Endothelial cell of umbilical vein (primary cell): ENCODE data around the gene JARID2. TPM values are rescaled to one million over a fixed set of nuclear protein-coding genes. Genes with fewer than 3 reads are reported as not detected.

Experiments used
- BruUV-seq: library from RNA; stranded (reverse); fragments of 400-500 nt; replicated peaks from 2 replicates; lab custom pipeline; 2021; lab: Mats Ljungman, UMichigan
- CTCF ChIA-PET: fragments of 300-600, 350-600 bp; sonication (Branson Sonifier 250); formaldehyde crosslinking; loops from one replicate; lab custom pipeline; 2021; ENCODE audit warnings: antibody characterized with exemption, inconsistent platforms; lab: Charles Lee
- POLR2A ChIA-PET: fragments of 300-600, 350-600 bp; sonication (Branson Sonifier 250); formaldehyde crosslinking; loops from one replicate; lab custom pipeline; 2021; ENCODE audit warnings: antibody characterized with exemption, inconsistent platforms; lab: Charles Lee
- DNase-seq: peaks from one replicate; pipeline ENCODE4 v3.0.0-alpha.2; 2011; ENCODE audit warnings: low read depth, low spot score
- FAIRE-seq: peaks from 2 replicates; lab custom pipeline; 2011; peaks lifted over from hg19 to GRCh38; lab: Jason Lieb, UNC
- H2AFZ ChIP-seq: 2 replicates; pipeline ENCODE4 v1.6.0; 2012; ENCODE audit warnings: low read depth, low read length, control low read depth, inconsistent platforms
- H3K27ac ChIP-seq: 2 replicates; pipeline ENCODE4 v1.5.1; 2011; ENCODE audit warnings: low read depth, mild to moderate bottlenecking, control low read depth, low read length, moderate library complexity; ENCODE audit not compliant: insufficient read depth
- H3K27me3 ChIP-seq, 2 experiments: 2 replicates each; pipeline versions ENCODE4 v1.6.0 to v1.6.1; 2011; ENCODE audit warnings: low read length in 2 of 2, mixed read lengths in 1 of 2; ENCODE audit not compliant: control insufficient read depth in 2 of 2, insufficient read depth in 2 of 2
- H3K36me3 ChIP-seq, 2 experiments: 2 replicates in 1 of 2; 3 replicates in 1 of 2; pipeline ENCODE4 v1.5.1; 2011; ENCODE audit warnings: low read length in 2 of 2, mild to moderate bottlenecking in 1 of 2, moderate library complexity in 1 of 2; ENCODE audit not compliant: control insufficient read depth in 2 of 2, insufficient read depth in 2 of 2; ENCODE audit errors: extremely low read depth in 1 of 2
- H3K4me1 ChIP-seq: 3 replicates; pipeline ENCODE4 v1.5.1; 2011; ENCODE audit warnings: mild to moderate bottlenecking, low read length; ENCODE audit not compliant: control insufficient read depth, insufficient read depth; ENCODE audit errors: extremely low read depth
- H3K4me2 ChIP-seq: 2 replicates; pipeline ENCODE4 v1.6.1; 2011; ENCODE audit warnings: low read length, control low read depth, mixed read lengths; ENCODE audit not compliant: insufficient read depth
- H3K4me3 ChIP-seq, 3 experiments: fragments of 200-600 bp in 1 of 3; sonication (generic), shearing (Covaris generic) in 1 of 3; replicated peaks in 1 of 3; 2 replicates each; pipeline ENCODE4 v1.5.1; 2011 to 2016; ENCODE audit warnings: control low read depth in 3 of 3, low read length in 3 of 3, mild to moderate bottlenecking in 2 of 3, inconsistent platforms in 1 of 3, low read depth in 1 of 3, moderate library complexity in 1 of 3; ENCODE audit not compliant: insufficient read depth in 1 of 3
- H3K79me2 ChIP-seq: 2 replicates; pipeline ENCODE4 v1.6.0; 2012; ENCODE audit warnings: low read length, inconsistent platforms; ENCODE audit not compliant: control insufficient read depth, insufficient read depth
- H3K9ac ChIP-seq: replicated peaks from 2 replicates; pipeline ENCODE3; 2011; ENCODE audit warnings: low read length, control low read depth; ENCODE audit not compliant: insufficient read depth; ENCODE audit errors: extremely low read depth
- H3K9me1 ChIP-seq: replicated peaks from 3 replicates; pipeline ENCODE4 v1.6.0; 2011; ENCODE audit warnings: mild to moderate bottlenecking, low read length; ENCODE audit not compliant: control insufficient read depth, insufficient read depth; ENCODE audit errors: extremely low read depth
- H3K9me3 ChIP-seq: replicated peaks from 2 replicates; pipeline ENCODE4 v1.5.1; 2012; ENCODE audit warnings: low read length, inconsistent platforms; ENCODE audit not compliant: control insufficient read depth, insufficient read depth
- H4K20me1 ChIP-seq: replicated peaks from 2 replicates; pipeline ENCODE3; 2011; ENCODE audit warnings: mild to moderate bottlenecking, low read length; ENCODE audit not compliant: control insufficient read depth, insufficient read depth; ENCODE audit errors: extremely low read depth
- EZH2 ChIP-seq: IDR thresholded peaks from 2 replicates; pipeline ENCODE4 v1.6.1; 2012; ENCODE audit warnings: borderline replicate concordance, low read depth, mild to moderate bottlenecking, moderate library complexity, low read length, inconsistent platforms; ENCODE audit not compliant: severe bottlenecking
- FOS ChIP-seq: IDR thresholded peaks from 2 replicates; pipeline ENCODE4 v1.6.1; 2011; ENCODE audit warnings: mild to moderate bottlenecking, low read length, moderate library complexity, borderline replicate concordance; ENCODE audit not compliant: insufficient read depth
- GATA2 ChIP-seq: IDR thresholded peaks from 2 replicates; pipeline ENCODE4 v1.7.0; 2011; ENCODE audit warnings: low read depth, mild to moderate bottlenecking, moderate library complexity, mixed read lengths, low read length; ENCODE audit not compliant: insufficient read length, insufficient read depth
- JUN ChIP-seq: IDR thresholded peaks from 2 replicates; pipeline ENCODE4 v1.6.1; 2011; ENCODE audit warnings: borderline replicate concordance, low read depth; ENCODE audit not compliant: insufficient read length, insufficient read depth
- MAX ChIP-seq: IDR thresholded peaks from 2 replicates; pipeline ENCODE4 v1.6.1; 2011; ENCODE audit not compliant: insufficient read depth, insufficient read length
- MYC ChIP-seq: IDR thresholded peaks from one replicate; pipeline ENCODE4 v1.6.1; 2011; ENCODE audit warnings: mild to moderate bottlenecking, low read depth, low read length
- POLR2A ChIP-seq: IDR thresholded peaks from 2 replicates; pipeline ENCODE4 v1.6.1; 2012; ENCODE audit warnings: low read depth, mild to moderate bottlenecking, control low read depth, low read length
- POLR2AphosphoS5 ChIP-seq: IDR thresholded peaks from 2 replicates; pipeline ENCODE4 v1.6.1; 2012; ENCODE audit warnings: low read depth, mild to moderate bottlenecking, control low read depth, low read length, moderate library complexity; ENCODE audit not compliant: insufficient read depth
- dilution Hi-C: fragments of 300-500 bp; cut with MboI; formaldehyde crosslinking; loops from one replicate; pipeline ENCODE4 v1.15.0; 2019; ENCODE audit warnings: low sequenced_read_pairs; ENCODE audit not compliant: extremely low pct_ligation_motif_present
- intact Hi-C: fragments of 100-400 bp; cut with micrococcal nuclease; formaldehyde crosslinking; loops from one replicate; pipeline ENCODE4 v1.10.0; 2022
- polyA plus RNA-seq, 4 experiments: library from polyadenylated mRNA; depleted of rRNA in 3 of 4; stranded (reverse) in 3 of 4; unstranded in 1 of 4; fragments of >200 nt; gene quantifications; 2 replicates each; pipeline versions ENCODE4 v1.2.1 to v1.2.3, GENCODE V29; 2011 to 2012; ENCODE audit warnings: missing spikeins in 1 of 4
- total RNA-seq: library from RNA; stranded (reverse); gene quantifications from 2 replicates; pipeline ENCODE4 v1.2.3, GENCODE V29; 2021
- TF ChIP-seq, protein P1 (sequence below), 2 donors: IDR thresholded peaks; 1 replicate in 1 of 2; 2 replicates in 1 of 2; pipeline ENCODE4 v1.5.1; 2011; ENCODE audit warnings: low read length in 2 of 2, mild to moderate bottlenecking in 2 of 2, moderate library complexity in 2 of 2, control low read depth in 1 of 2, inconsistent platforms in 1 of 2, low read depth in 1 of 2; ENCODE audit not compliant: insufficient read depth in 1 of 2; ENCODE audit errors: extremely low read depth in 1 of 2

Gene JARID2
- total and polyA plus RNA-seq, 2 donors (not counting 3 experiments of a cell fraction or from before 2014, with no cell fraction given), result 2.9 to 10.6 TPM

DNA sequence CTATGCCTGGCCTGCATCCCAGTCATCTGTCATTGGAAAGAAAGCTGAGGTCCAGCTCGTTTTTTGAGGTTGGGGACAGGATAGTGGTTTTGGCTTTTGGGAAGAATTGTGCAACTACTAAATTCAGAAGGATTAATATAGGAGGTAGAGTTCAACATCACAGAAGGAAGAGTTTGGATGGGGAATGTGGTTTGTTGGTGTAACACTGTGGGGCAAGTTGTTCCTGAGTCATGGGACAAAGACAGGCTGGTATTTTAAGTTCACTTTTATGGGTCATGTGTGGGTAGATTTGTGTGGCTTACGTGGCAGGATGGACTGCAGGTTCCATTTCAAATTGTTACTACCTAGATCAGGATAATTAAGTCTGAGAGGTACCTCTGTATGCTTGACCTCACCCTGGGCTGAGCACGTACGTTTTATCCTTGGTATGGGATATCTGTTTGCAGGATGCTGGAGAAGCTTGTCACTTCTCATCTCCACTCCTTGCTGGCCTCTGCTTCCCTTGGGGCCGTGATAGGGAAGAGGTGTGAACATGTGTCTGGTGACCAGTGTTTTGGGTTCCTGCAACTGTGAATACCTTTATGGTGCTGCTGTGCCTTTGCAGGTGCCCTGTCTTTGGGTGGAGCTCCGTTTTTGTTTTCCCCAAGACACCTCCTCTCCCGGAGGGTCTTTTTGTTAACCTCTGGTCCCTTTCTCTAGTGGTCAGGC lies 177.6 kb downstream of the JARID2 start:
- H3K4me1 ChIP-seq, result no peaks in the 10 kb centered on the region
- H3K79me2 ChIP-seq, result no peaks in the 10 kb centered on the region
- intact Hi-C loops (no loop called here), dilution Hi-C loops (no loop called here)
- POLR2A ChIA-PET, result no interaction called here
- no peaks in the 10 kb centered on the region for H3K9me1 ChIP-seq
- H3K27ac ChIP-seq, result no peak overlapping the region
- no peaks in the 10 kb centered on the region for H3K36me3 ChIP-seq
- CTCF ChIA-PET, result interaction anchor here (0.5 kb wide), 1 partner anchor 23 kb away, joined by 7 read pairs; no protein-coding TSS in a partner anchor
- TF ChIP-seq GATA2, result no peak
- no peak for TF ChIP-seq FOS
- no peak overlapping the region for H3K9ac ChIP-seq
- no peak for DNase-seq
- BruUV-seq, result no TSS peak
- no peak overlapping the region for H2AFZ ChIP-seq
- H3K4me2 ChIP-seq, result no peak overlapping the region
- no peaks in the 10 kb centered on the region for H4K20me1 ChIP-seq
- no peak overlapping the region for H3K4me3 ChIP-seq
- H3K27me3 ChIP-seq, result no peaks in the 10 kb centered on the region
- no peaks in the 10 kb centered on the region for H3K9me3 ChIP-seq
- no peak for FAIRE-seq

DNA sequence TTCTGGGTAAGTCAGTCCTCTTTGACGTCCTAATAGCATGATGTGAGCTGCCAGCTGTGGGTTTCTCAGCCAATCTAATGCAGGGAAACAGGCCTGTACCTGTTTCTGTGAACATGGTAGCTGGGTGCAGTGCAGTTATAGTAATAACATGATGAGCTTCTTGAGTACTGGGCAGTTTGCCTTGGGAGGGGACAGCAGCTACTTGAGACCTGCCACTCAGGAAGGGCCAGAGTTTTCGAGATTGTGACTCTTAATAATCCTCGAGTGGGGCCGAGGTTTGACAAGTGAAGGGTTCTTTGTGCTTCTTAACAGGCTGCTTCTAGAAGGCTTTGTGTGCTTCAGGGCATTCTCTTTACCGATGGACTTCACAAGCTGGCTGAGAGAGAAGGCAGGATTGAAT lies 180.1 kb downstream of the JARID2 start:
- Histone ChIP-seq H3K9me1 (no peaks in the 10 kb centered on the region), H3K4me3 (no peak overlapping the region), H3K4me2 (no peak overlapping the region), H3K36me3 (no peaks in the 10 kb centered on the region), H3K9ac (no peak overlapping the region), H3K27ac (no peak overlapping the region), H3K9me3 (no peaks in the 10 kb centered on the region), H3K79me2 (no peaks in the 10 kb centered on the region), H3K27me3 (no peaks in the 10 kb centered on the region), H3K4me1 (no peaks in the 10 kb centered on the region), H4K20me1 (no peaks in the 10 kb centered on the region), H2AFZ (no peak overlapping the region)
- POLR2A ChIA-PET, result no interaction called here
- FAIRE-seq, result no peak
- BruUV-seq, result no TSS peak
- no peak for TF ChIP-seq EZH2
- no peak for TF ChIP-seq MYC
- TF ChIP-seq FOS, result no peak
- no peak for TF ChIP-seq MAX
- TF ChIP-seq, protein P1, sequence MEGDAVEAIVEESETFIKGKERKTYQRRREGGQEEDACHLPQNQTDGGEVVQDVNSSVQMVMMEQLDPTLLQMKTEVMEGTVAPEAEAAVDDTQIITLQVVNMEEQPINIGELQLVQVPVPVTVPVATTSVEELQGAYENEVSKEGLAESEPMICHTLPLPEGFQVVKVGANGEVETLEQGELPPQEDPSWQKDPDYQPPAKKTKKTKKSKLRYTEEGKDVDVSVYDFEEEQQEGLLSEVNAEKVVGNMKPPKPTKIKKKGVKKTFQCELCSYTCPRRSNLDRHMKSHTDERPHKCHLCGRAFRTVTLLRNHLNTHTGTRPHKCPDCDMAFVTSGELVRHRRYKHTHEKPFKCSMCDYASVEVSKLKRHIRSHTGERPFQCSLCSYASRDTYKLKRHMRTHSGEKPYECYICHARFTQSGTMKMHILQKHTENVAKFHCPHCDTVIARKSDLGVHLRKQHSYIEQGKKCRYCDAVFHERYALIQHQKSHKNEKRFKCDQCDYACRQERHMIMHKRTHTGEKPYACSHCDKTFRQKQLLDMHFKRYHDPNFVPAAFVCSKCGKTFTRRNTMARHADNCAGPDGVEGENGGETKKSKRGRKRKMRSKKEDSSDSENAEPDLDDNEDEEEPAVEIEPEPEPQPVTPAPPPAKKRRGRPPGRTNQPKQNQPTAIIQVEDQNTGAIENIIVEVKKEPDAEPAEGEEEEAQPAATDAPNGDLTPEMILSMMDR (IDR thresholded peaks at IDR 0.05; ENCODE audit: extremely low read depth in 1 of 2, insufficient read depth in 1 of 2, low read depth in 1 of 2, low read length in 2 of 2), result no peak
- no peak for TF ChIP-seq GATA2
- no peak for TF ChIP-seq POLR2A
- no peak for TF ChIP-seq POLR2AphosphoS5
- TF ChIP-seq JUN, result no peak
- DNase-seq, result no peak
- dilution Hi-C loops, result no loop called here
- CTCF ChIA-PET, result no interaction called here
- intact Hi-C loops, result no loop called here
